Vagina (tissue), 2 donors: ENCODE data around the gene NFYB.
"Not testable (repeated sequence)": the region's sequence is repeated elsewhere in the genome, so short reads cannot be mapped to it uniquely, and the experiment has no call there.

Source experiments
- CTCF ChIP-seq, 3 experiments: fragments of 450-650 bp in 2 of 3; fragments of 200-600 bp in 1 of 3; sonication (generic) in 1 of 3; IDR thresholded peaks; one replicate each; pipeline ENCODE4 v1.5.1; 2017 to 2019; ENCODE audit warnings: antibody characterized with exemption in 3 of 3, mild to moderate bottlenecking in 2 of 3, moderate library complexity in 2 of 3
- POLR2A ChIP-seq, 2 donors: fragments of 450-650 bp; IDR thresholded peaks; one replicate each; pipeline ENCODE4 v1.6.1; 2017; ENCODE audit warnings: antibody characterized with exemption in 2 of 2, mild to moderate bottlenecking in 2 of 2, moderate library complexity in 2 of 2

GRCh38 chr12:104163028-104163427 is 25.0 kb upstream of the NFYB start:
- TF ChIP-seq POLR2A, CTCF (IDR thresholded peaks at IDR 0.05): not testable (repeated sequence)
